OCI-LY7 (cell line): Measurements from ENCODE around the gene FGF18. TPM values are rescaled to one million over a fixed set of nuclear protein-coding genes. Genes with fewer than 3 reads are reported as not detected.

Source experiments
- BruUV-seq: library from RNA; stranded (reverse); fragments of 400-500 nt; replicated peaks from 2 replicates; lab custom pipeline; 2021; lab: Mats Ljungman, UMichigan
- CTCF ChIA-PET: fragments of 300-600 bp; sonication (Branson Sonifier 250); formaldehyde crosslinking; loops from one replicate; lab custom pipeline; 2022; ENCODE audit warnings: antibody characterized with exemption; ENCODE audit not compliant: unreplicated experiment; lab: Charles Lee
- POLR2A ChIA-PET: fragments of 300-600 bp; sonication (Branson Sonifier 250); formaldehyde crosslinking; loops from one replicate; lab custom pipeline; 2022; ENCODE audit warnings: antibody characterized with exemption; lab: Charles Lee
- DNase-seq: peaks from one replicate; pipeline ENCODE4 v3.0.0-alpha.2; 2015; ENCODE audit warnings: low spot score
- H2AFZ ChIP-seq: fragments of 200-600 bp; sonication (generic), shearing (Covaris generic); 2 replicates; pipeline ENCODE4 v1.6.1; 2014; ENCODE audit warnings: mild to moderate bottlenecking, antibody characterized with exemption, low read length, moderate library complexity
- H3K27ac ChIP-seq: fragments of 200-600 bp; sonication (generic); 2 replicates; pipeline ENCODE4 v1.5.1; 2014; ENCODE audit warnings: mixed run types, low read depth, mild to moderate bottlenecking, moderate library complexity, low read length, inconsistent platforms; ENCODE audit not compliant: poor library complexity, severe bottlenecking
- H3K36me3 ChIP-seq: fragments of 200-600 bp; sonication (generic); 2 replicates; pipeline ENCODE4 v1.6.1; 2014; ENCODE audit warnings: mild to moderate bottlenecking, antibody characterized with exemption, low read length, moderate library complexity, mixed read lengths; ENCODE audit not compliant: insufficient read depth
- H3K4me1 ChIP-seq: fragments of 200-600 bp; sonication (generic); 2 replicates; pipeline ENCODE4 v1.5.1; 2014; ENCODE audit warnings: mild to moderate bottlenecking, low read length; ENCODE audit not compliant: insufficient read depth, poor library complexity, severe bottlenecking
- H3K4me2 ChIP-seq: fragments of 200-600 bp; sonication (generic); 2 replicates; pipeline ENCODE4 v1.6.1; 2014; ENCODE audit warnings: mild to moderate bottlenecking, low read length
- H3K4me3 ChIP-seq: fragments of 200-600 bp; sonication (generic); 2 replicates; pipeline ENCODE4 v1.5.1; 2014; ENCODE audit warnings: mild to moderate bottlenecking, low read depth, low read length; ENCODE audit not compliant: poor library complexity, severe bottlenecking
- H3K79me2 ChIP-seq: fragments of 200-600 bp; sonication (generic); 2 replicates; pipeline ENCODE4 v1.6.1; 2016; ENCODE audit warnings: low read depth, mild to moderate bottlenecking, low read length, moderate library complexity, mixed read lengths; ENCODE audit not compliant: insufficient read depth
- H3K9me2 ChIP-seq: fragments of 200-600 bp; sonication (generic); 2 replicates; pipeline ENCODE4 v1.6.1; 2016; ENCODE audit warnings: mild to moderate bottlenecking, low read length, mixed read lengths; ENCODE audit not compliant: insufficient read depth
- H3K9me3 ChIP-seq: fragments of 200-600 bp; sonication (generic); 2 replicates; pipeline ENCODE4 v1.6.1; 2014; ENCODE audit warnings: mild to moderate bottlenecking, mixed run types, low read length, mixed read lengths
- H4K20me1 ChIP-seq: fragments of 200-600 bp; sonication (generic); 2 replicates; pipeline ENCODE4 v1.6.1; 2014; ENCODE audit warnings: mild to moderate bottlenecking, antibody characterized with exemption, low read length, moderate library complexity, mixed read lengths; ENCODE audit not compliant: insufficient read depth
- EZH2phosphoT487 ChIP-seq: fragments of 200-600 bp; sonication (generic); IDR thresholded peaks from 2 replicates; pipeline ENCODE4 v1.6.1; 2018; ENCODE audit warnings: low read depth, borderline replicate concordance, mild to moderate bottlenecking, mixed run types, antibody characterized with exemption, low read length, moderate library complexity, mixed read lengths
- intact Hi-C: fragments of 100-400 bp; cut with micrococcal nuclease; formaldehyde crosslinking; loops from one replicate; pipeline ENCODE4 v1.10.0; 2022; ENCODE audit not compliant: unreplicated experiment
- total RNA-seq, 2 experiments: library from RNA; depleted of rRNA in 1 of 2; stranded (reverse); fragments of >200 nt in 1 of 2; shearing (Covaris generic) in 1 of 2; gene quantifications; 2 replicates each; pipeline ENCODE4 v1.2.3, GENCODE V29; 2014 to 2022
- TF ChIP-seq, protein P1 (sequence below): fragments of 200-600 bp; sonication (generic); conservative IDR thresholded peaks from 2 replicates; pipeline ENCODE4 v1.5.1; 2014; ENCODE audit warnings: mild to moderate bottlenecking, antibody characterized with exemption, low read length, moderate library complexity, mixed read lengths

FGF18 gene
- total RNA-seq, 2 experiments from 2014 or later, result 0.16 TPM; not detected in 1

DNA sequence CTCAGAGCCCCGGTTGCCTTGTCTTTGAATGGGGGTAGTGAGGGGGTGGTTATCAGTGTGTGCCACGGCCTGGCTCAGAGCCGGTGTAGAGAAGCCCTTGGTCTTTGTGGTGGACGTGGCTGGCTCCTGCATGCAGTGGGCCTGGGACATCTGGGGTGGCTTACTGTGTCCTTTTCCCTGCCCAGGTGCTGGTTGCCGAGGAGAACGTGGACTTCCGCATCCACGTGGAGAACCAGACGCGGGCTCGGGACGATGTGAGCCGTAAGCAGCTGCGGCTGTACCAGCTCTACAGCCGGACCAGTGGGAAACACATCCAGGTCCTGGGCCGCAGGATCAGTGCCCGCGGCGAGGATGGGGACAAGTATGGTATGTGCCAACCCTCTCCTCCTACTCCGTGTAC, 16.5 kb downstream of the FGF18 start:
- no peaks in the 10 kb centered on the region for H3K79me2 ChIP-seq
- intact Hi-C loops, result no loop called here
- no peaks in the 10 kb centered on the region for H3K9me3 ChIP-seq
- H3K4me3 ChIP-seq, result no peak overlapping the region
- no peaks in the 10 kb centered on the region for H3K36me3 ChIP-seq
- no peak overlapping the region for H3K27ac ChIP-seq
- POLR2A ChIA-PET, result no interaction called here
- TF ChIP-seq, protein P1, sequence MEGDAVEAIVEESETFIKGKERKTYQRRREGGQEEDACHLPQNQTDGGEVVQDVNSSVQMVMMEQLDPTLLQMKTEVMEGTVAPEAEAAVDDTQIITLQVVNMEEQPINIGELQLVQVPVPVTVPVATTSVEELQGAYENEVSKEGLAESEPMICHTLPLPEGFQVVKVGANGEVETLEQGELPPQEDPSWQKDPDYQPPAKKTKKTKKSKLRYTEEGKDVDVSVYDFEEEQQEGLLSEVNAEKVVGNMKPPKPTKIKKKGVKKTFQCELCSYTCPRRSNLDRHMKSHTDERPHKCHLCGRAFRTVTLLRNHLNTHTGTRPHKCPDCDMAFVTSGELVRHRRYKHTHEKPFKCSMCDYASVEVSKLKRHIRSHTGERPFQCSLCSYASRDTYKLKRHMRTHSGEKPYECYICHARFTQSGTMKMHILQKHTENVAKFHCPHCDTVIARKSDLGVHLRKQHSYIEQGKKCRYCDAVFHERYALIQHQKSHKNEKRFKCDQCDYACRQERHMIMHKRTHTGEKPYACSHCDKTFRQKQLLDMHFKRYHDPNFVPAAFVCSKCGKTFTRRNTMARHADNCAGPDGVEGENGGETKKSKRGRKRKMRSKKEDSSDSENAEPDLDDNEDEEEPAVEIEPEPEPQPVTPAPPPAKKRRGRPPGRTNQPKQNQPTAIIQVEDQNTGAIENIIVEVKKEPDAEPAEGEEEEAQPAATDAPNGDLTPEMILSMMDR, result no peak
- TF ChIP-seq EZH2phosphoT487, result no peak
- H3K4me1 ChIP-seq, result no peaks in the 10 kb centered on the region
- H4K20me1 ChIP-seq, result no peaks in the 10 kb centered on the region
- CTCF ChIA-PET, result no interaction called here
- H2AFZ ChIP-seq, result no peak overlapping the region
- no peaks in the 10 kb centered on the region for H3K9me2 ChIP-seq
- H3K4me2 ChIP-seq, result no peak overlapping the region
- no TSS peak for BruUV-seq
- DNase-seq, result no peak

DNA sequence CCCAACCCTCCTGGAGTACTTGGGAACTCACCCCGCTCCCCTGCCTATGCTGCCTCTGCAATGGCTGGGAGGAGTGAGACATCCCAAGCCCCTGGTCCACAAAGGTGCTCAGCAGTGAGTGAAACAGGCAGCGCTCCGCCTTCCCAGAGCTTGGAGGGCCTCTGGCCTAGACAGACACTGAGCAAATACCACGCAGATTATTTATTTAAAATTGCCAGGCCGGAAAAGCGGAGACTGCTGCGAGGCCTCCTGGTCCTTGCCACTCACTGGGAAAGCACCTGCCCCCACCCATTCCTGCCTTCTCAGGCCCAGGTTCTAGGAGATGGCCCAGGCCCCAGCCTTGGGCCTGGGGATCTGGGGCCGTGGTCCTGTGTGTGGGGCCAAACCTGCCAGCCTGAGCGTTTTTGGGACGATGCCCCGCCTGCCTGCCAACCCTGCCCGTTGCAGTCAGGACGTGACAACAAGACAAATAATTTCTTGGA, 17.4 kb downstream of the FGF18 start:
- POLR2A ChIA-PET, result no interaction called here

GRCh38 chr5:171437286-171437821, 17.9 kb downstream of the FGF18 start:
- no peak for TF ChIP-seq EZH2phosphoT487
- TF ChIP-seq, protein P1, result no peak
- no TSS peak for BruUV-seq
- Histone ChIP-seq H3K4me2 (no peak overlapping the region), H3K27ac (no peak overlapping the region), H3K4me3 (no peak overlapping the region), H3K36me3 (no peaks in the 10 kb centered on the region), H3K79me2 (no peaks in the 10 kb centered on the region), H3K9me3 (no peaks in the 10 kb centered on the region), H3K4me1 (no peaks in the 10 kb centered on the region), H2AFZ (no peak overlapping the region), H4K20me1 (no peaks in the 10 kb centered on the region), H3K9me2 (no peaks in the 10 kb centered on the region)
- intact Hi-C loops, result no loop called here
- no peak for DNase-seq
- CTCF ChIA-PET, result no interaction called here
- POLR2A ChIA-PET, result no interaction called here

More for the DNA sequence above, 17.4 kb downstream of the FGF18 start:
- TF ChIP-seq EZH2phosphoT487, result no peak
- TF ChIP-seq, protein P1, result no peak
- Histone ChIP-seq H3K4me1 (no peaks in the 10 kb centered on the region), H4K20me1 (no peaks in the 10 kb centered on the region), H3K4me2 (no peak overlapping the region), H3K27ac (no peak overlapping the region), H3K79me2 (no peaks in the 10 kb centered on the region), H2AFZ (no peak overlapping the region), H3K9me3 (no peaks in the 10 kb centered on the region), H3K36me3 (no peaks in the 10 kb centered on the region), H3K4me3 (no peak overlapping the region), H3K9me2 (no peaks in the 10 kb centered on the region)
- intact Hi-C loops, result no loop called here
- DNase-seq, result no peak
- CTCF ChIA-PET, result no interaction called here
- no TSS peak for BruUV-seq
